Stomach (tissue), 9 donors: Measurements from ENCODE around the gene CGB3. TPM values are rescaled to one million over a fixed set of nuclear protein-coding genes. Genes with fewer than 3 reads are reported as not detected.

Experiments
- DNase-seq, 2 donors: peaks; one replicate each; pipeline versions ENCODE4 v3.0.0 to v3.0.0-alpha.2; 2013 to 2019
- H3K27ac ChIP-seq, 5 donors: fragments of 200-600 bp in 4 of 5; sonication (generic) in 4 of 5; one replicate each; pipeline ENCODE4 v1.5.1; 2013 to 2019; ENCODE audit warnings: mild to moderate bottlenecking in 1 of 5, moderate library complexity in 1 of 5
- H3K27me3 ChIP-seq, 3 donors: fragments of 200-600 bp; sonication (generic); one replicate each; pipeline ENCODE4 v1.5.1; 2017 to 2019; ENCODE audit warnings: mixed run types in 1 of 3
- H3K36me3 ChIP-seq, 4 donors: fragments of 200-600 bp; sonication (generic); 1 replicate in 3 of 4; 2 replicates in 1 of 4; pipeline ENCODE4 v1.5.1; 2016 to 2019
- H3K4me1 ChIP-seq, 4 donors: fragments of 200-600 bp; sonication (generic); one replicate each; pipeline ENCODE4 v1.5.1; 2016 to 2019
- H3K4me3 ChIP-seq, 4 donors: fragments of 200-600 bp; sonication (generic) in 3 of 4; one replicate each; pipeline ENCODE4 v1.5.1; 2016 to 2019; ENCODE audit warnings: mild to moderate bottlenecking in 1 of 4
- H3K9me3 ChIP-seq, 4 donors: fragments of 200-600 bp; sonication (generic); one replicate each; pipeline ENCODE4 v1.5.1; 2016 to 2019
- EP300 ChIP-seq: sonication (generic); formaldehyde crosslinking; IDR thresholded peaks from one replicate; pipeline ENCODE4 v1.6.1; 2017; ENCODE audit warnings: antibody characterized with exemption
- POLR2A ChIP-seq, 4 donors: fragments of 450-650 bp; IDR thresholded peaks; one replicate each; pipeline ENCODE4 v1.6.1; 2016; ENCODE audit warnings: antibody characterized with exemption in 4 of 4, control low read depth in 2 of 4, mild to moderate bottlenecking in 1 of 4, moderate library complexity in 1 of 4
- POLR2AphosphoS5 ChIP-seq, 3 donors: sonication (generic); formaldehyde crosslinking; IDR thresholded peaks; one replicate each; pipeline ENCODE4 v1.6.1; 2016; ENCODE audit warnings: antibody characterized with exemption in 3 of 3
- WGBS, 5 donors: extraction: QIAGEN DNeasy Blood & Tissue Kit in 3 of 5; methylation state at CpG; one replicate each; pipeline versions ENCODE4 v1.1.5 to v1.1.7; 2013 to 2018; 5-methylcytosine and 5-hydroxymethylcytosine counted together
- intact Hi-C: fragments of 100-400 bp; cut with DNase I; formaldehyde crosslinking; loops from one replicate; pipeline ENCODE4 v1.15.1; 2023; ENCODE audit warnings: low total_unique reads
- polyA plus RNA-seq, 3 donors: library from polyadenylated mRNA; stranded (reverse); fragments of 200-250 nt; gene quantifications; one replicate each; pipeline ENCODE4 v1.2.3, GENCODE V29; 2013
- total RNA-seq, 5 donors: library from RNA; depleted of rRNA; stranded (reverse); fragments of >200 nt; gene quantifications; one replicate each; pipeline versions ENCODE4 v1.1.0 to v1.2.3, GENCODE V29; 2014 to 2016
- TF ChIP-seq, protein P1 (sequence below), 7 experiments: fragments of 450-650 bp in 4 of 7; fragments of 200-600 bp in 3 of 7; sonication (generic) in 3 of 7; IDR thresholded peaks; one replicate each; pipeline ENCODE4 v1.5.1; 2016 to 2019; ENCODE audit warnings: antibody characterized with exemption in 7 of 7, control low read depth in 2 of 7, mild to moderate bottlenecking in 1 of 7
- donor health status: healthy with polysubstance abuse.
- donor health status: Bipolar disorder and iron deficiency.
- donor health status: healthy.

CGB3 gene
- total and polyA plus RNA-seq, 8 donors = not detected

DNA sequence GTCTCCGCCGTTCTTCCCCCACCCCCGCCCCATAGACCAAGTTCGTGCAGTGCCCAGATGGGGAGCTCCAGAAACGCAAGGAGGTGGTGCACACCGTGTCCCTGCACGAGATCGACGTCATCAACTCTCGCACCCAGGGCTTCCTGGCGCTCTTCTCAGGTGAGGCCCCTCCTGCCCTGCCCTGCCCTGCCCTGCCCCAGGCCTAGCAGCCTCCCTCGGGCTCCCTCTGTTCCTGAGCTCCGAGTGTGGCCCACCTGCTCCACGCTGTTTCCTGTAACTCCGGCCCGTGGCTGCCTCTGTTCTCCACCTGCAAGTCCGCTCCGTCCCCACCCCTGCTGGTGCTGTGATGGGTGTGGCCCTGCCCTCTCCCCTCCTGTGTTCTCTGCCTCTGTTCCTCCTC lies 13.7 kb downstream of the CGB3 start:
- TF ChIP-seq, protein P1, sequence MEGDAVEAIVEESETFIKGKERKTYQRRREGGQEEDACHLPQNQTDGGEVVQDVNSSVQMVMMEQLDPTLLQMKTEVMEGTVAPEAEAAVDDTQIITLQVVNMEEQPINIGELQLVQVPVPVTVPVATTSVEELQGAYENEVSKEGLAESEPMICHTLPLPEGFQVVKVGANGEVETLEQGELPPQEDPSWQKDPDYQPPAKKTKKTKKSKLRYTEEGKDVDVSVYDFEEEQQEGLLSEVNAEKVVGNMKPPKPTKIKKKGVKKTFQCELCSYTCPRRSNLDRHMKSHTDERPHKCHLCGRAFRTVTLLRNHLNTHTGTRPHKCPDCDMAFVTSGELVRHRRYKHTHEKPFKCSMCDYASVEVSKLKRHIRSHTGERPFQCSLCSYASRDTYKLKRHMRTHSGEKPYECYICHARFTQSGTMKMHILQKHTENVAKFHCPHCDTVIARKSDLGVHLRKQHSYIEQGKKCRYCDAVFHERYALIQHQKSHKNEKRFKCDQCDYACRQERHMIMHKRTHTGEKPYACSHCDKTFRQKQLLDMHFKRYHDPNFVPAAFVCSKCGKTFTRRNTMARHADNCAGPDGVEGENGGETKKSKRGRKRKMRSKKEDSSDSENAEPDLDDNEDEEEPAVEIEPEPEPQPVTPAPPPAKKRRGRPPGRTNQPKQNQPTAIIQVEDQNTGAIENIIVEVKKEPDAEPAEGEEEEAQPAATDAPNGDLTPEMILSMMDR (IDR thresholded peaks at IDR 0.05) = no peak
- TF ChIP-seq POLR2AphosphoS5 (IDR thresholded peaks at IDR 0.05) (no peak), POLR2A (IDR thresholded peaks at IDR 0.05) (no peak), EP300 (no peak)
- 89 to 93% (median 91%) methylated on average over 17 to 18 of the region's 18 CpGs for WGBS, 5 donors
- Histone ChIP-seq H3K36me3 (peaks cover 42 to 98% (median 96%) of the 10 kb centered on the region in 4 donors), H3K27ac (no peak overlapping the region), H3K27me3 (no peaks in the 10 kb centered on the region), H3K4me1 (no peaks in the 10 kb centered on the region), H3K4me3 (no peak overlapping the region), H3K9me3 (no peaks in the 10 kb centered on the region)
- DNase-seq = no peak
- intact Hi-C loops = no loop called here

DNA sequence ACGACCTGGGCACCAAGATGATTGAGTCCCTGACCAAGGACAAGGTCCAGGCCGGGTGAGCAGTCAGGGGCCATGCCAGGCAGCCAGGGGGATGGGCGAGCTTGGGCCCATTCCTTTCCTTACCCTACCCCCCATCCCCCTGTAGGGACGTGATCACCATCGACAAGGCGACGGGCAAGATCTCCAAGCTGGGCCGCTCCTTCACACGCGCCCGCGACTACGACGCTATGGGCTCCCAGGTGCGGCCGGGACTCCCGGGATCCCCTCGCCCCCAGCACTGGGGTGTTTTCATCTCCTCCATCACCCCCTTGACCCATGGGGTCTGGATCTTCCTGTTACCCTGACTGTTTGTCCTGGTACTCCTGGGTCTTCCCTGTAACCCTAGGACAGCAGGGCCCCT lies 14.3 kb downstream of the CGB3 start:
- peaks cover 48 to 98% (median 96%) of the 10 kb centered on the region in 4 donors for H3K36me3 ChIP-seq
- no peak for TF ChIP-seq POLR2AphosphoS5 (IDR thresholded peaks at IDR 0.05)
- no peak for TF ChIP-seq EP300
- no peak for TF ChIP-seq POLR2A (IDR thresholded peaks at IDR 0.05)
- TF ChIP-seq, protein P1 (IDR thresholded peaks at IDR 0.05) = no peak

DNA sequence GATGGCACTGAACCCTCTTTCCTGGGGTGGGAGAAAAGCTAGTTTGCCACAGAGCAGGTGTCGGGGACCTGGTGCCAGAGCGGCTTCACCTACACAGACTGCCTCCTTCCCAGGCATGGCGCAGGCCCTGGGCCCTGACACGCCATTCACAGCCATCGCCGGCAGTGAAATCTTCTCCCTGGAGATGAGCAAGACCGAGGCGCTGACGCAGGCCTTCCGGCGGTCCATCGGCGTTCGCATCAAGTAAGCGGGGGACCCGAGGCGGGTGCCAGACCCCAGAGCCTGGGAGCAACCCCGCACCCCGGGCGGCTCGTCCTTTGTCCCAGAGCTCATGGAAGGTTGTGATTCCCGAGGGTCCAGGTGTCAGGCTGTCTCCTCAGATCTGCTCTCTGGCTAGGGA lies 17.2 kb downstream of the CGB3 start:
- Histone ChIP-seq H3K27me3 (no peaks in the 10 kb centered on the region), H3K9me3 (no peaks in the 10 kb centered on the region), H3K27ac (no peak overlapping the region), H3K4me1 (no peaks in the 10 kb centered on the region), H3K4me3 (no peak overlapping the region), H3K36me3 (peaks cover 53 to 98% (median 97%) of the 10 kb centered on the region in 4 donors)
- WGBS, 5 donors = 92 to 97% (median 96%) methylated on average over 11 to 22 of the region's 22 CpGs
- no peak for DNase-seq
- no peak for TF ChIP-seq POLR2AphosphoS5 (IDR thresholded peaks at IDR 0.05)
- TF ChIP-seq POLR2A (IDR thresholded peaks at IDR 0.05) = no peak
- no peak for TF ChIP-seq EP300
- TF ChIP-seq, protein P1 (IDR thresholded peaks at IDR 0.05) = no peak
- intact Hi-C loops = no loop called here

More for the DNA sequence above, 14.3 kb downstream of the CGB3 start:
- Histone ChIP-seq H3K4me1 (no peaks in the 10 kb centered on the region), H3K4me3 (no peak overlapping the region), H3K27me3 (no peaks in the 10 kb centered on the region), H3K9me3 (no peaks in the 10 kb centered on the region), H3K27ac (no peak overlapping the region)
- intact Hi-C loops = no loop called here
- DNase-seq = no peak
- WGBS, 5 donors = 92 to 98% (median 96%) methylated on average over 13 to 18 of the region's 18 CpGs

DNA sequence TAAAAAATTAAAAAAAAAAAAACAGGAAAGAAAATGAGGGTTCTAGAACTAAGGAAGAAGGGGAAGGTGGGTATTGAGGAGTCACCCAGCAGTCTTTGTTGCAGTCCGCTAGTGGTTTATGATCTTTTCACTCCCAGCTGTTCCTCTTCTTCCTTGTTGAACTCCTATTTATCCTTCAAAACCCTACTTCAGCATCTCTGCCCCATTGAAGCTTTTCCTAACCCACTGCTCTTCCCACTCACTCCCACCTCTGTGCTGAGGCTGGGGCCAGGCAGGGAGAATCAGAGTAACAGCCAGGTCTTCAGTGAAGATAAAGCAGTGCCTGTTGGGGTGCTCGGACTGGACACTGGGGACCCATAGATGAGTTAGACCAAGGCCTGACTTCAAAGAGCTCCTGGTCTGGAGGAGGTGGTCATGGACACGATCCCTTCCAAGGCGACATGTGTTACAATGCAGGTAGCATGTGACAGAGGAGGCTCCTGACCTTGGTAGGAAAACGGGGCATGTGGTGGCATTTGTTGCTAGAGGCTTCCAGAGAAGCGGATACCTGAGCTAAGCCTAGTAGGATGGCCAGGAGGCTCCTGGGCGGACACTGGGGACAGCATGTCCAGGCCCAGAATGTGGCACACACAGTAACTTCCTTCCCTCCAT lies 19.0 kb downstream of the CGB3 start:
- intact Hi-C loops = no loop called here
- no peaks in the 10 kb centered on the region for H3K9me3 ChIP-seq
- no peaks in the 10 kb centered on the region for H3K27me3 ChIP-seq
- TF ChIP-seq POLR2AphosphoS5 (IDR thresholded peaks at IDR 0.05) (no peak), POLR2A (IDR thresholded peaks at IDR 0.05) (no peak), EP300 (no peak)
- TF ChIP-seq, protein P1 (IDR thresholded peaks at IDR 0.05) = no peak
- 91 to 97% (median 95%) methylated on average over 7 of the region's 7 CpGs for WGBS, 5 donors
- H3K27ac ChIP-seq = no peak overlapping the region
- peaks cover 43 to 87% (median 85%) of the 10 kb centered on the region in 4 donors for H3K36me3 ChIP-seq
- DNase-seq = no peak
- no peaks in the 10 kb centered on the region for H3K4me1 ChIP-seq
- no peak overlapping the region for H3K4me3 ChIP-seq
